ENCODE results near the gene CLVS2.

Gene CLVS2

DNA sequence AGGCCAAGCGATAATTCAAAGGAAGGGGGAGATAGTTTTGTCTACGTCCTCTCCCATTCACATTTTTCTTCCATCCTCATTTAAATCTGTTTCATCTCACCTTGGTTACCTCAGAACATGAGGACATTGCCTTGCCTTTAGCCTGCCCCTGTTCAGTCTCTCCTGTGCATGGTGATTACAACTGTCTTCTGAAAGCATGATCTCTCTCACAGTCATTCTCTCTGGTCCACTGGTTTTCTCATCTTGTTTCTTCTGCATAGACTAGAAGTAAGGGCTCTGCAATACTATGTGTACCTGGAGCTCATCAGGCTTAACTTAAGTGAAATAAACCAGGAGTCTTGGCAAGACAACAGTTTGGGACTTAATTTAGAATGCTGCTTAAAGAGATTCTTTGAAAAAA lies 31.4 kb downstream of the CLVS2 start:
- no peak for DNase-seq

GRCh38 chr6:123028263-123028662 lies 32.2 kb downstream of the CLVS2 start:
- no peak for DNase-seq

- DNase-seq: no peak
Measured at GRCh38 chr6:123030282-123030681, 34.2 kb downstream of the CLVS2 start.

- DNase-seq: no peak
Measured at GRCh38 chr6:123036648-123037047, 40.6 kb downstream of the CLVS2 start.

GRCh38 chr6:123039431-123039830 lies 43.4 kb downstream of the CLVS2 start:
- no peak for DNase-seq

GRCh38 chr6:123042401-123042800 lies 46.4 kb downstream of the CLVS2 start:
- no peak for DNase-seq

DNA sequence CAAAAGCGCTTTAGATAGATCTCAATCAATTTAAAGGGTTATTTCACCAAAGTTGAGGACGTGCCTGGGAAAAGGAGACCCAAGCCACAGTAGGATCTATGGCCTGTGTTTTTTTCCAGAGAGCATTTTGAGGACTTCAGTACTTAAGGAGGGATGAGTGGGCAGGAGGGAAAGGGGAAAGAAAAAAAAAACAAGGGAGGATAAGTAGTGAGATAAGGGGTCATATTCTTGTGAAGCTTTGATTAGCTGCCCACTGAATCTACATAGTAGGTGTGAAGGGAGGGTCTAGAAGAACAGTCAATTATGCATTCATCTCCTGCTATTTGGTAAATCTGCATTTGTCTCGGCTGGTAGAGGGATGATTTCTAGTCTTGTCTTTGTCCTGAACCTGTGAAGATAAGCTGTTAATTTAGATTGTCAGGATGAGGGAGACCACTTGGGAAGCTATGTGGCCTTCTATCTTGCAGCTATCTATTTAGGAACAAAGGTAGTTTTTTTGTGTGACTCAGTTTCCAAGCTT lies 48.4 kb downstream of the CLVS2 start:
- no peak for DNase-seq

DNA sequence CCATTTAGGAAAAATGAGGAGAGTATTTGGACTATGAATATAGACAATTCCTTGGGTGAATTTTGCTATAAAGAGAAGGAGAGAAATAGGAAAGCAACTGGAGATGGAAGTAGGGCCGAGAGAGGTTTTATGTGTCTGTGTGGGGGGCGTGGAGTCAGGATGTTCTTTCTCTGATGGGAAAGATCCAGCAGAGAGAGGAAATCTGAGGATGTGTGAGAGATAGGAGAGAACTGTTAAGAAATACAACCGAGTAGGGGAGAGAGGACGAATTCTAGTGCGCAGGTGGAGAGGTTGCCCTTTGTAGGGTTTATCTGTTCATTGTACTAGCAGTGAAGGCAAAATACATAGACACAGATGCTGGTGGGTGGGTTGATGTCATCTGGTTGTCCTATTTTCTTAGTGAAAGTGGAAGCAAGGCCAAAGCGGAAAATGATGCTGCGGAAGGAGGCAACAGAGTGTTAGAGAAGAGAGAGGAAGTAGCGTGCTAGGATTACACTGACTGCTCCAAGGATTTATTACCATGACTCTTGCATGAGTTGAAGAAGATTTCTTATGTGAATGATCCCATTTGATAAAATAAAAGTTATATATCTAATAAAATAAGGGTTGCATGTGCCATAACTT lies 57.7 kb downstream of the CLVS2 start:
- DNase-seq: no peak

DNA sequence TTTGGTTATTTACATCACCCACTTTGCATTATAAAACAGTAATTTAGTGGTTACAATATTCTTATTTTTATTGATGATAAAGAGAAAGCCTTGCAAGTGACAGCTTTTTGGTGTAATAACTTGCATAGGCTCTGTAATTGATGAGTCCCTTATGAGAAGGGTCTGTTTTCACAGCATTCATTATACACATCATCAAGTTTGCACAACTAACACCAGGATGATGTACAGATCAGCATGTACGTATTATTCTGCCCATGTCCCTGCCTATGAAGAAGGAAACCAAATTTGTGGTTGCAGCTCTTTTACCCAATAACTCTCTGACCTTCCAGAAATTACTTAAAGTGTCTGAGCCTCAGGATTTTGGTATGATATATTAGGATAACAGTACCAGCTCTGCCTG lies 59.2 kb downstream of the CLVS2 start:
- no peak for DNase-seq

DNA sequence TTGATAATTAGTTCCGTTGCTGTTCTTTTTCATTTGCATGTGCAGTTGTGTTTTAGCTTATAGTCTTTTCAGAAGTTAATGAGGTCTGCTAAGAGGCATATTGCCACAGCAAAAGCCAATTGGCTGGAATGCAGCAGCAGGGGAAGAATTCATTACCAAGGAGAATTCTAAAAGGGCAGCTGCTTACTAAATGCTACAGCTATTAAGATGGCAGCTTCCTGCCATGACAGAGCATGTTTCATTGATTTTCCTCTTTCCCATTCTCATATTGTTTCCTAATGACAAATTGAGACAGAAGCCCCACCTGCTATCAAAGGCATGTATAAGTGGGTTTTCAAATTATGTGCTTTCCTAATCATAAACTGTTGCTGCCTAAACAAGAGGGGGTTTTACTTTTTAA lies 66.6 kb downstream of the CLVS2 start:
- no peak for DNase-seq

DNA sequence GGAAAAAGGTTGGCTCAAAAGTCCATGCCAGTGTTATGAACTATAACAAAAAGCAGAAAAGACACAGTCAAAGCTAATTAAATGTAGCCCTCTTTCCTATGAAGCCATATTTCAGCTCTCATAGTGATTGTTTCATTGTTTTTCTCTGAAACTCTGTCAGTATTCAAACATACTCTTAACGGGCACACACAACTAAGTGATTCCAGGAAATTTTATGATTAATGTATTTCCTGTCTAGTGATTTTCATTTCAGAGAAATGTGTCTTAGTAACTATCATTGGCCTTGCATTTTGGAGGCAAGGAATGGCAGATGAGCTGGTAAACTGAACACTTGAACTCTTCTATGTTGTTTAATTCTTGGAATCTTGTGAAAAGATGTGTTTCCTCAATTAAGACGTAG lies 68.0 kb downstream of the CLVS2 start:
- DNase-seq: no peak

DNA sequence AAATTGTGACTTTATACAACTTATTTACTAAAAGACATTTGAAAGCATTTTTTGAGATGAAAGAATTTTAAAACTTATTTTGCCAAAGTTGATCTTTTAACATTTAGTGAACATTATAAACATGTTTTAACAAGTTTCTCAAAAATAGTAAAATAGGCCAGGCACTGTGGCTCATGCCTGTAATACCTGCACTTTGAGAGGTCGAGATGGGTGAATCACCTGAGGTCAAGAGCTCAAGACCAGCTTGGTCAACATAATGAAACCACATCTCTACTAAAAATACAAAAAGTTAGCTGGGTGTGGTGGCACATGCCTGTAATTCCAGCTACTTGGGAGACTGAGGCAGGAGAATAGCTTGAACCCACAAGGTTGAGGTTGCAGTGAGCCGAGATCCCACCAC lies 78.6 kb downstream of the CLVS2 start:
- no peak for DNase-seq

- no peak for DNase-seq
Measured at GRCh38 chr6:123085403-123085802, 89.4 kb downstream of the CLVS2 start.

DNA sequence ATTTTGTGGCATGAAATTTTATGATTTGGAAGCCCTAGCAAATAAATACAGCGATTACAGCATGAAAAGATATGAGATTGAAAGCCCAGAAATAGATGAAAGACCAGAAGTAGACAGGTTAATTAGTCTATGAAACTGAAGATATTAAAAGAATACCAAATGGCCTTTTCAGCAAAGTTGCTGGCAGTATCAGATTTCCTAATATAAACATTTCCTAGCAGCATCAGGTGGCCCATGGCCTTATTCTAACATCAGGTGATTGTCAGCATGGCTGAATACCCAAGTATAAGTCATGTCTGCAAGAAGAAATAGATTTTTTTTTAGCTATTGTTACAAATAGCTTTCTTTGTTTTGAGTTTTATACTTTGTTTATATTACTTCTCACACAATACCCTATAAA lies 93.2 kb downstream of the CLVS2 start:
- no peak for DNase-seq

GRCh38 chr6:123091091-123091895 lies 95.3 kb downstream of the CLVS2 start:
- DNase-seq: no peak

GRCh38 chr6:123091896-123092271 lies 95.8 kb downstream of the CLVS2 start:
- no peak for DNase-seq

GRCh38 chr6:123094795-123095194 lies 98.8 kb downstream of the CLVS2 start:
- no peak for DNase-seq

- no peak for DNase-seq
Measured at GRCh38 chr6:123105561-123105960, 109.5 kb downstream of the CLVS2 start.

DNA sequence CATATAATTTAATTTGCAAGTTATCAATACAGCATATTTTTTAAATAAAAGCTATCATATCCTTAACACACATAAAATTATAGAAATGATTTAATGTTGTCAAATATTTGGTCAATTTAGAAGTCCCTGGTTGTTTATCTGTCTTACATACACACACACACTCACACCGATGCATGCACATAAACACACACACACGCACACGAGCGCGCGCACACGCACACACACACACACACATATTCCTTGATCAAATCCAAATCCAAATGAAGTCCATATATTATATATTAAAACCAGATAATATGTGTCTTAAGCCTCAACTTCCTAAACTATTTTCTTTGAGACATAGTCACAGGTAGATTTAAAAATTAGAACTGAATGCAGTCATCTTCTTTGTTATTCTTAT lies 120.3 kb downstream of the CLVS2 start:
- DNase-seq: no peak

GRCh38 chr6:123117145-123117908 lies 121.3 kb downstream of the CLVS2 start:
- no peak for DNase-seq

GRCh38 chr6:123118811-123119210 lies 122.8 kb downstream of the CLVS2 start:
- no peak for DNase-seq
